Stimulated activated effector memory CD8-positive, alpha-beta T cell treated with anti-CD3 and anti-CD28 coated beads, Interleukin-12 subunit alpha, Interleukin-12 subunit beta, amount 100 ng/mL, for 72 hours (primary cell): ENCODE measurements around the gene TCF7L2.

Experiments used
- ATAC-seq: fragments of 150-1000 bp; cut with Tn5 transposase; 2 replicates; pipeline ENCODE4 v1.10.0; 2021
- DNase-seq, 2 donors: peaks; one replicate each; pipeline ENCODE4 v3.0.0; 2021 to 2022; ENCODE audit warnings: low spot score in 2 of 2
- H3K27ac Mint-ChIP-seq: one replicate; pipeline ENCODE4 v1.8.0; 2022; ENCODE audit warnings: mild to moderate bottlenecking, mixed read lengths
- H3K36me3 Mint-ChIP-seq: one replicate; pipeline ENCODE4 v1.8.0; 2022; ENCODE audit warnings: mild to moderate bottlenecking, mixed read lengths
- H3K4me1 Mint-ChIP-seq: one replicate; pipeline ENCODE4 v1.8.0; 2022; ENCODE audit warnings: mixed read lengths
- H3K4me3 Mint-ChIP-seq: one replicate; pipeline ENCODE4 v1.8.0; 2022; ENCODE audit warnings: mild to moderate bottlenecking, mixed read lengths
- H3K9me3 Mint-ChIP-seq: one replicate; pipeline ENCODE4 v1.8.0; 2022; ENCODE audit warnings: mixed read lengths

Gene TCF7L2

GRCh38 chr10:112926906-112927688 is 22.9 kb upstream of the TCF7L2 start:
- Mint-ChIP-seq H3K4me3 (no peak overlapping the region), H3K36me3 (no peaks in the 10 kb centered on the region), H3K9me3 (peaks cover 6% of the 10 kb centered on the region), H3K27ac (no peak overlapping the region), H3K4me1 (no peaks in the 10 kb centered on the region)
- ATAC-seq = no peak
- no peak for DNase-seq

GRCh38 chr10:112927980-112928379 is 22.1 kb upstream of the TCF7L2 start:
- Mint-ChIP-seq H3K36me3 (no peaks in the 10 kb centered on the region), H3K27ac (no peak overlapping the region)
- no peak for ATAC-seq

GRCh38 chr10:112932658-112933057 is 17.4 kb upstream of the TCF7L2 start:
- Mint-ChIP-seq H3K27ac (no peak overlapping the region), H3K4me1 (no peaks in the 10 kb centered on the region), H3K36me3 (no peaks in the 10 kb centered on the region), H3K9me3 (peaks cover 6% of the 10 kb centered on the region), H3K4me3 (no peak overlapping the region)
- ATAC-seq = no peak
- no peak for DNase-seq

More at GRCh38 chr10:112927980-112928379, 22.1 kb upstream of the TCF7L2 start:
- Mint-ChIP-seq H3K4me3 (no peak overlapping the region), H3K4me1 (no peaks in the 10 kb centered on the region), H3K9me3 (peaks cover 6% of the 10 kb centered on the region)
- no peak for DNase-seq

- Mint-ChIP-seq H3K36me3 (no peaks in the 10 kb centered on the region), H3K4me1 (no peaks in the 10 kb centered on the region), H3K9me3 (peaks cover 5% of the 10 kb centered on the region), H3K27ac (no peak overlapping the region), H3K4me3 (no peak overlapping the region)
- no peak for ATAC-seq
- DNase-seq = no peak
These were observed 15.9 kb upstream of the TCF7L2 start for GRCh38 chr10:112934193-112934592.

GRCh38 chr10:112938808-112939482 is 11.1 kb upstream of the TCF7L2 start:
- Mint-ChIP-seq H3K4me1 (no peaks in the 10 kb centered on the region), H3K9me3 (no peaks in the 10 kb centered on the region), H3K4me3 (no peak overlapping the region), H3K27ac (no peak overlapping the region), H3K36me3 (no peaks in the 10 kb centered on the region)
- no peak for ATAC-seq
- no peak for DNase-seq

- Mint-ChIP-seq H3K27ac (no peak overlapping the region), H3K36me3 (no peaks in the 10 kb centered on the region), H3K9me3 (no peaks in the 10 kb centered on the region), H3K4me1 (peaks cover 19% of the 10 kb centered on the region), H3K4me3 (no peak overlapping the region)
- ATAC-seq (no peak), DNase-seq (no peak)
These were observed 4.2 kb upstream of the TCF7L2 start for GRCh38 chr10:112945811-112946210.

GRCh38 chr10:112946649-112947048 is 3.4 kb upstream of the TCF7L2 start:
- H3K27ac Mint-ChIP-seq = no peak overlapping the region
- H3K4me1 Mint-ChIP-seq = peaks cover 20% of the 10 kb centered on the region
- no peak overlapping the region for H3K4me3 Mint-ChIP-seq
- H3K9me3 Mint-ChIP-seq = no peaks in the 10 kb centered on the region
- no peak for ATAC-seq
- no peaks in the 10 kb centered on the region for H3K36me3 Mint-ChIP-seq
- DNase-seq = no peak

GRCh38 chr10:112948196-112948595 is 1.9 kb upstream of the TCF7L2 start:
- peaks cover 31% of the 10 kb centered on the region for H3K4me1 Mint-ChIP-seq
- no peak for DNase-seq
- no peak for ATAC-seq
- H3K27ac Mint-ChIP-seq = no peak overlapping the region
- H3K36me3 Mint-ChIP-seq = no peaks in the 10 kb centered on the region
- H3K4me3 Mint-ChIP-seq = no peak overlapping the region
- H3K9me3 Mint-ChIP-seq = no peaks in the 10 kb centered on the region

GRCh38 chr10:112949143-112949823 is 764 bp upstream of the TCF7L2 start:
- no peaks in the 10 kb centered on the region for H3K36me3 Mint-ChIP-seq
- H3K4me3 Mint-ChIP-seq = peak overlapping the region; percentile 94
- no peaks in the 10 kb centered on the region for H3K9me3 Mint-ChIP-seq
- ATAC-seq (no peak), DNase-seq (no peak)
- H3K4me1 Mint-ChIP-seq = peaks cover 34% of the 10 kb centered on the region
- peak overlapping the region; percentile 83 for H3K27ac Mint-ChIP-seq

GRCh38 chr10:112950714-112951358 is 789 bp downstream of the TCF7L2 start:
- Mint-ChIP-seq H3K27ac (peak overlapping the region; percentile 83), H3K9me3 (no peaks in the 10 kb centered on the region), H3K4me1 (peaks cover 40% of the 10 kb centered on the region), H3K4me3 (peak overlapping the region; percentile 94), H3K36me3 (no peaks in the 10 kb centered on the region)
- no peak for DNase-seq
- peak; percentile 6 for ATAC-seq

GRCh38 chr10:112951359-112952281 is 1.6 kb downstream of the TCF7L2 start:
- Mint-ChIP-seq H3K27ac (peak overlapping the region; percentile 96), H3K4me1 (peaks cover 43% of the 10 kb centered on the region), H3K4me3 (peak overlapping the region; percentile 94), H3K9me3 (no peaks in the 10 kb centered on the region), H3K36me3 (no peaks in the 10 kb centered on the region)
- ATAC-seq (peak; percentile 63), DNase-seq (peak; percentile 8 to 69)

- DNase-seq (no peak), ATAC-seq (peak; percentile 58)
- Mint-ChIP-seq H3K36me3 (no peaks in the 10 kb centered on the region), H3K4me1 (peaks cover 43% of the 10 kb centered on the region), H3K27ac (peak overlapping the region; percentile 96), H3K9me3 (no peaks in the 10 kb centered on the region), H3K4me3 (peak overlapping the region; percentile 94)
These were observed 2.5 kb downstream of the TCF7L2 start for GRCh38 chr10:112952282-112953173.

- peak overlapping the region; percentile 33 for H3K27ac Mint-ChIP-seq
- ATAC-seq (no peak), DNase-seq (no peak)
- no peaks in the 10 kb centered on the region for H3K9me3 Mint-ChIP-seq
- no peaks in the 10 kb centered on the region for H3K36me3 Mint-ChIP-seq
- peak overlapping the region; percentile 94 for H3K4me3 Mint-ChIP-seq
- peaks cover 43% of the 10 kb centered on the region for H3K4me1 Mint-ChIP-seq
These were observed 3.4 kb downstream of the TCF7L2 start for GRCh38 chr10:112953174-112954159.
